ENCODE measurements around the gene FNDC1.

The FNDC1 gene

DNA sequence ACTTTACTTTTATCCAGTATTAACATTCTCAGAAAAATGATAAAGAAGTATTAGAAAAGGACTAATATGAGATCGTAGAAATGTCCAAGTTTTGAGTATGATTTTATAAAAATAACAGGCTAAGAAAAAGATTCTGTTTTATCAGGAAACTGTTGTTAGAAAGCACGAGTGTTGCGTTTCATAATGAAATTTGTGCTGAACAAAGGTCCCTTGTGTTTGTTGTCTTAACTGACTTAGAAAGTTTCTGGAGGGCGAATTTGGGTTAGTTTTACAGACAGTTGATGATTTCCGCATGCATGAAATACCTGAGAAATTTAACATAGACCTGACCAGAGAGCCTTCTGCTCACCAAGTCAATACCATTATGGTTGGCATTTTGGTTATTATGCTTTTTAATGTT is 136.0 kb downstream of the FNDC1 start:
- no peak for DNase-seq (ENCODE audit: low read depth in 2 of 2, low spot score in 1 of 2)

GRCh38 chr6:159305804-159306537 is 136.8 kb downstream of the FNDC1 start:
- DNase-seq (ENCODE audit: low read depth in 2 of 2, low spot score in 1 of 2), result no peak

DNA sequence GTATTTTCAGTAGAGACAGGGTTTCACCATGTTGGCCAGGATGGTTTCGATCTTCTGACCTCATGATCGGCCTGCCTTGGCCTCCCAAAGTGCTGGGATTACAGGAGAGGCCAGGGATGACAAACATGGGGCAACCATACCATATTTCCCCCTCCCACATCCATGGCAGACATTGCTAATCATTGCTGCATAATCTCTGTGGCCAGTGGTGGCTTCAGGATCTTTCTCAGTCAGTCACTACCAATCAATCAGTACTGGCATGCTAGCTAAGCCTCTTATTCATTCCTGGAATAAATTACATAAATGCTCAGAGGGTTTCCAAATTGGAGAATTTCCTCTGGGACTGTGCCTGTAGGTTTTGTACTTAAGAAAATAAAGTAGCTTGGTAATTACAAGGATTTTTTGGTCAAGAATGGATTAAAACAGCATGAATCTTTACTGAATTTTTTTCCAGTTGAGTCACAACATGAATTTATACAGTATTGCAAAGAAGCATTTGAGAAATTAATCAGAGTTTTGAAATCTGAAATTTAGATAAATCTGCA is 138.1 kb downstream of the FNDC1 start:
- no peak for DNase-seq (ENCODE audit: low read depth in 2 of 2, low spot score in 1 of 2)

DNA sequence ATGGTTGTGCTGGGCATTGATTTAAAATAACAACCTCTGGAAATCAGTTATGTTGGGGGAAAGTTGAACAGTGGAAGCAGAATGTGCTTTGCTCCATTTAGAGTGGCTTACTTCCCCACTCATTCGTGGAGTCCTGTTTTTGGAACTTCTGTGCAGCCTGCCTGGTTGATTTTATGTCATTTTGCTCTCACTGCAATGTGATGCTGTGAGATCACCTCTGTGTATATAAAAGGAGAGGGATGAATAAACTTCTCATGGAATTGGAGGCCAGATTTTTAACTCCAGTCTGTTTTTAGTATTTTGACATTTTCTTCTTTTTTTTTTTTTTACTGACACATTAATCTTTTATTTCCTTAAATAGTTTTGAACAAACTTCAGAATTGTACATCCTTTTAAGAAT is 139.0 kb downstream of the FNDC1 start:
- no peak for DNase-seq (ENCODE audit: low read depth in 2 of 2, low spot score in 1 of 2)

DNA sequence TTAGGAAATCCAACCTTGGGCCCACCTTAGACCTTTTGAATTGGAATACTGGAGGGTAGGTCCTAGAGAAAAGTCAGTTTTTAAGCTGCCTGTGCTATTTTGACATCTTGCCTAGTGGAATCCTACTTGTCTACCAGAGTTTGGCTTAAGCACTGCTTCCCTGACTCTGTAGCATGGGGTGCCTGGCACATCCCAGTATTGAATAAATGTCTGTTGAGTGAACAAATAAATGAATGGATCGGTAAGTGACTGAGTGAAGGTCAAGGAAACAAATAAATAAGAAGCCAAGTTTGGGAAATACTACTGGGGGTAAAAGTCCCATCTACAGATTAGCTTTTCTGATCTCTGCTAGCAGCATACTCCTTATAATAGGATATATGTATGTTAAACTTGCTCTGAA is 140.5 kb downstream of the FNDC1 start:
- no peak for DNase-seq (ENCODE audit: low read depth in 2 of 2, low spot score in 1 of 2)

GRCh38 chr6:159311618-159312017 is 142.4 kb downstream of the FNDC1 start:
- no peak for DNase-seq (ENCODE audit: low read depth in 2 of 2, low spot score in 1 of 2)

- no peak for DNase-seq (ENCODE audit: low read depth in 2 of 2, low spot score in 1 of 2)
These were observed 143.0 kb downstream of the FNDC1 start for GRCh38 chr6:159312206-159312605.

GRCh38 chr6:159313018-159313417 is 143.8 kb downstream of the FNDC1 start:
- DNase-seq (ENCODE audit: low read depth in 2 of 2, low spot score in 1 of 2), result no peak

DNA sequence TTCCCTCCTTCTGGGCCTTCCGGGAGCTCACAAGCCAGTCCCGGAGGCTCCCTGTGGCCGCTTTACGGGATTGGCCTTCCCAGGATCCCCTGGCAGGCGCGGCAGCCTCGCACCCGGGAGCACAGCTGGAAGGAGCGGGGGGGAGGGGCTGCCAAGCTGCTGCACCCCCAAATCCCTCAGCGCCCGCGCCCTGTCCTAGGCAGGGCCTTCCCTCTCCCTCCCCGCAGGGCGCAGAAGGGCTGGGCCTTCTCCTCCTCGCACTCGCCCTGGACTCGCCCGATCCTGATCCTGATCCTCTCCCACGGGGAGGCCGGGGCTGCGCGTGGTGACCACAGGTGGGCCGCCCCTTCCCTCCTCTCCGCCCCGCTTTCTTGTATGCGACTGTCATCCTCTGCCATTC is 146.4 kb downstream of the FNDC1 start:
- DNase-seq (ENCODE audit: low read depth in 2 of 2, low spot score in 1 of 2), result no peak

- no peak for DNase-seq (ENCODE audit: low read depth in 2 of 2, low spot score in 1 of 2)
These were observed 148.2 kb downstream of the FNDC1 start for GRCh38 chr6:159317430-159317829.

- DNase-seq (ENCODE audit: low read depth in 2 of 2, low spot score in 1 of 2), result no peak
These were observed 152.1 kb downstream of the FNDC1 start for GRCh38 chr6:159321267-159321666.

All from stimulated activated CD8-positive, alpha-beta memory T cell treated with anti-CD3 and anti-CD28 coated beads, Interleukin-4, amount 100 ng/mL, for 4 hours (primary cell).